ENCODE measurements around the gene SHLD1. TPM values are rescaled to one million over a fixed set of nuclear protein-coding genes. Genes with fewer than 3 reads are reported as not detected.
A peak's percentile ranks its signal among the peaks of the same experiment; 100 is the strongest.
"Not testable (repeated sequence)": the region's sequence is repeated elsewhere in the genome, so short reads cannot be mapped to it uniquely, and the experiment has no call there.

The SHLD1 gene
- total RNA-seq, 1 donor from 2014 or later = 11.8 TPM

DNA sequence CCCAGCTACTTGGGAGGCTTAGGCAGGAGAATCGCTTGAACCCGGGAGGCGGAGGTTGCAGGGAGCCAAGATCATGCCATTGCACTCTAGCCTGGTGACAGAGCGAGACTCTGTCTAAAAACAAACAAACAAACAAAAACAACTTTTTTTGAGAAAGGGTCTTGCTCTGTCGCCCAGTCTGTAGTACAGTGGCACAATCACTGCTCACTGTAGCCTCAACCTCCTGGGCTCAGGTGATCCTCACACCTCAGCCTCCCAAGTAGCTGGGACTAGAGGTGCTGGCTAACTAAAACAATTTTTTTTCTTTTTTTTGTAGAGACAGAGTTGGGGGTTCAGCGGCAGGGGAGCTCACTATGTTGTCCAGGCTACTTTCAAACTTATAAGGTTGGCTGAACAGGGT lies 28.8 kb upstream of the SHLD1 start:
- H3K4me3 Mint-ChIP-seq (ENCODE audit: low read depth); H3K36me3 Mint-ChIP-seq (ENCODE audit: low read depth); intact Hi-C loops (cut with micrococcal nuclease); DNase-seq (ENCODE audit: low spot score); H3K27me3 Mint-ChIP-seq (ENCODE audit: low read depth); H3K4me1 Mint-ChIP-seq (ENCODE audit: low read depth); H3K9me3 Mint-ChIP-seq; H3K27ac Mint-ChIP-seq: not testable (repeated sequence)

DNA sequence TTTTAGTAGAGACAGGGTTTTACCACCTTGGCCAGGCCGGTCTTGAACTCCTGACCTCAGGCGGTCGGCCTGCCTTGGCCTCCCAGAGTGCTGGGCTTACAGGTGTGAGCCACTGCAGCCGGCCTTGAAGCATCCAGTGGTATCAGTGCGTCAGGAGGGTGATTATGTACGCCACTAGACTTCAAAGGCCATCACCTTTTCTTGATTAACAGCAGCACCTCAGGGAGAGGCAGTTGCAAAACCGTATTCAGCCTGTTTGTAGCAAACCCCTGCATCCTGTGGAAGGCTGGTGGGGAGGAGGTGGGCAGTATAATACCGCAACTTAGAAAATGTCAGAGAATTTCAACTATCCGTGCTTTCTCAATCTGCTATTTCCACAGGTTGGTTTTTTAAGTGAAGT lies 27.3 kb upstream of the SHLD1 start:
- Mint-ChIP-seq H3K27me3 (ENCODE audit: low read depth) (peaks cover 3% of the 10 kb centered on the region), H3K9me3 (no peaks in the 10 kb centered on the region), H3K36me3 (ENCODE audit: low read depth) (no peaks in the 10 kb centered on the region), H3K27ac (no peak overlapping the region), H3K4me1 (ENCODE audit: low read depth) (peaks cover 2% of the 10 kb centered on the region), H3K4me3 (ENCODE audit: low read depth) (no peak overlapping the region)
- intact Hi-C loops (cut with micrococcal nuclease) = no loop called here
- no peak for DNase-seq (ENCODE audit: low spot score)

DNA sequence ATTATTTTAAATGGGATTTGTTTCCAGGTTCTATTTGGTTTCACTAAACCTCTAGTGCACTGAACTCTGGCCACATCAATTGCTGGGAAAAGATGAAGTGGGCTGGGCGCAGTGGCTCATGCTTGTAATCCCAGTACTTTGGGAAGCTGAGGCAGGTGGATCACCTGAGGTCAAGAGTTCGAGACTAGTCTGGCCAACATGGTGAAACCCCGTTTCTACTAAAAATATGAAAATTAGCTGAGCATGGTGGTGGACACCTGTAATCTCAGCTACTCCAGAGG lies 25.1 kb upstream of the SHLD1 start:
- DNase-seq (ENCODE audit: low spot score); H3K27me3 Mint-ChIP-seq (ENCODE audit: low read depth); H3K4me1 Mint-ChIP-seq (ENCODE audit: low read depth); H3K9me3 Mint-ChIP-seq; intact Hi-C loops (cut with micrococcal nuclease); H3K36me3 Mint-ChIP-seq (ENCODE audit: low read depth); H3K27ac Mint-ChIP-seq; H3K4me3 Mint-ChIP-seq (ENCODE audit: low read depth): not testable (repeated sequence)

DNA sequence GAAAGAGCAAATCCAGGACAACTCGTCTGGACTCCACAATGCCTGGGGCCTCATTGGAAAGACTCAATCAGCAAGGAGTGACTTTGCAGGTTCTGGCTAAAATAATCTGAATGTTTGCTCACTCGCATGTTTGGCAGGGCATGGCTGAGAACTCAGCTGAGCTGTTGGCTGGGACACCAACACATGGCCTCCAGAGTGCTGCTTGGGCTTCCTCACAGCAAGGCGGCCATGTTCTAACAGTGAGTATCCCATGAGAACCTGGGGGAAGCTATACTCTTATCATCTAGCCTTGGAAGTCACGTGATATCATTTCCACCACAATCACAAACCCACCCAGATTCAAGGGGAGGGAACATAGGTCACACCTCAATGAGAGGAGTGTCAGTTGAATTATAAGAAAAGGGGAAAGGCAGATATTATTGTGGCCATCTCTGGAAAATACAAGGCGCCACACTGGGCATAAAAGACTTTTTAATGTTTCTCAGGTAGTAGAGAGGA lies 23.1 kb upstream of the SHLD1 start:
- Mint-ChIP-seq H3K27ac (no peak overlapping the region), H3K4me1 (ENCODE audit: low read depth) (no peaks in the 10 kb centered on the region), H3K36me3 (ENCODE audit: low read depth) (no peaks in the 10 kb centered on the region), H3K4me3 (ENCODE audit: low read depth) (no peak overlapping the region), H3K27me3 (ENCODE audit: low read depth) (peaks cover 6% of the 10 kb centered on the region), H3K9me3 (no peaks in the 10 kb centered on the region)
- no peak for DNase-seq (ENCODE audit: low spot score)
- intact Hi-C loops (cut with micrococcal nuclease) = no loop called here

DNA sequence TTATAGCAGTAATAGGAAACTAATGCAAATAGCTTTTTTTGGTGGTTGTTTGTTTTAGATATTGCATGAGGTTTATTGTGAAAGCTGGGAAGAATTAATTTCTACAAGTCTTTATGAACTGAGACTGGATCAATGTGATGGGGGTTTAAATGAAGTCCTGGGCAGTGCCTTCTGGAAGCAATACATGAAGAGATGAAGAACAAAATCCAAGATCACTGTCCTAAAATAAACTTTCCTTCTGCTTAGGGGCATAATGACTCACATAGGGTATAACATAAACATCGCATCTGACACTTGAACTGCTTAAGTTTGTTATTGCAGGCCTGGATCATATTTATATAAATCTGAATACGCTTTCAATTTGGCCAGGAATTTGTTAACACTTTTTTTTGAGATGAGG lies 20.9 kb upstream of the SHLD1 start:
- Mint-ChIP-seq H3K9me3 (no peaks in the 10 kb centered on the region), H3K36me3 (ENCODE audit: low read depth) (no peaks in the 10 kb centered on the region), H3K4me3 (ENCODE audit: low read depth) (no peak overlapping the region), H3K27ac (no peak overlapping the region), H3K27me3 (ENCODE audit: low read depth) (peaks cover 6% of the 10 kb centered on the region), H3K4me1 (ENCODE audit: low read depth) (no peaks in the 10 kb centered on the region)
- no peak for DNase-seq (ENCODE audit: low spot score)
- intact Hi-C loops (cut with micrococcal nuclease) = no loop called here

DNA sequence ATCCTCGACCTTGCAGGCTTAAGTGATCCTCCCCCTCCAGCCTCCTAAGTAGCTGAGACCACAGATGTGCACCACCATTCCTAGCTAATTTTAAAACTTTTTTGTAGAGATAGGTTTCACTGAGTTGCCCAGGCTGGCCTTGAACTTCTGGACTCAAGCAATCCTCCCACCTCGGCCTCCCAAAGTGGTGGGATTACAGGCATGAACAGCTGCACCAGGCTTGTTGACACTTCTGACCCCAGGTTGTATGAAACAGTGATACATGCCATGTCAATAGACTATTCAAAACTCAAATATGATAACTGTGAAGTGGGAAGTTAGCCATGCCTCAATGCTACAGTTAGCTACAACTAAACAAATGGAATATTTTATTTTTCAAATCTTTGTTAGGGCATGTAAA lies 20.1 kb upstream of the SHLD1 start:
- no peaks in the 10 kb centered on the region for H3K36me3 Mint-ChIP-seq (ENCODE audit: low read depth)
- peaks cover 6% of the 10 kb centered on the region for H3K27me3 Mint-ChIP-seq (ENCODE audit: low read depth)
- DNase-seq (ENCODE audit: low spot score) = no peak
- H3K9me3 Mint-ChIP-seq = no peaks in the 10 kb centered on the region
- no peaks in the 10 kb centered on the region for H3K4me1 Mint-ChIP-seq (ENCODE audit: low read depth)
- intact Hi-C loops (cut with micrococcal nuclease) = no loop called here
- no peak overlapping the region for H3K27ac Mint-ChIP-seq
- H3K4me3 Mint-ChIP-seq (ENCODE audit: low read depth) = no peak overlapping the region

- no peaks in the 10 kb centered on the region for H3K9me3 Mint-ChIP-seq
- H3K4me1 Mint-ChIP-seq (ENCODE audit: low read depth) = peaks cover 2% of the 10 kb centered on the region
- no peak overlapping the region for H3K27ac Mint-ChIP-seq
- intact Hi-C loops (cut with micrococcal nuclease) = no loop called here
- peaks cover 6% of the 10 kb centered on the region for H3K27me3 Mint-ChIP-seq (ENCODE audit: low read depth)
- no peak for DNase-seq (ENCODE audit: low spot score)
- H3K36me3 Mint-ChIP-seq (ENCODE audit: low read depth) = no peaks in the 10 kb centered on the region
- H3K4me3 Mint-ChIP-seq (ENCODE audit: low read depth) = no peak overlapping the region
Measured at GRCh38 chr20:5731753-5732366, 18.3 kb upstream of the SHLD1 start.

DNA sequence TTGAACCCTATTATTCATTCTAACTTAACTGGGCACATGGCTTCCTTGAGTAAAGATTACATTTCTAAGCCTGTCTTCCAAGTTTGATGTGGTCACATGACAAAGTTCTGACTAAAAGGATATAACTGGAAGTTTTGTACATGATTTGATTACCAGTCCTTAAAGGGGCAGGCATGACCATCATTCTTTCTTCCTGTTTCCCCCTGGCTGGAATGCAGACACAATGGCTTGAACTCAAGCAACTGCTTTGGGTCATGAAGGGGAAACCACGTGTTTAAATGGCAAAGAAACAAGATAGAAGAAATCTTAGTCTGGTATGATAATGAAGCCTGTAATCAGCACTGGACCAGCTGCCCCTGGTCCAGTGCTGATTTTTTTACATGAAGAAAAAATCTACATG lies 15.6 kb upstream of the SHLD1 start:
- DNase-seq (ENCODE audit: low spot score) = no peak
- no peaks in the 10 kb centered on the region for H3K27me3 Mint-ChIP-seq (ENCODE audit: low read depth)
- H3K4me1 Mint-ChIP-seq (ENCODE audit: low read depth) = peaks cover 13% of the 10 kb centered on the region
- no peak overlapping the region for H3K27ac Mint-ChIP-seq
- intact Hi-C loops (cut with micrococcal nuclease) = no loop called here
- H3K9me3 Mint-ChIP-seq = no peaks in the 10 kb centered on the region
- no peaks in the 10 kb centered on the region for H3K36me3 Mint-ChIP-seq (ENCODE audit: low read depth)
- H3K4me3 Mint-ChIP-seq (ENCODE audit: low read depth) = no peak overlapping the region

DNA sequence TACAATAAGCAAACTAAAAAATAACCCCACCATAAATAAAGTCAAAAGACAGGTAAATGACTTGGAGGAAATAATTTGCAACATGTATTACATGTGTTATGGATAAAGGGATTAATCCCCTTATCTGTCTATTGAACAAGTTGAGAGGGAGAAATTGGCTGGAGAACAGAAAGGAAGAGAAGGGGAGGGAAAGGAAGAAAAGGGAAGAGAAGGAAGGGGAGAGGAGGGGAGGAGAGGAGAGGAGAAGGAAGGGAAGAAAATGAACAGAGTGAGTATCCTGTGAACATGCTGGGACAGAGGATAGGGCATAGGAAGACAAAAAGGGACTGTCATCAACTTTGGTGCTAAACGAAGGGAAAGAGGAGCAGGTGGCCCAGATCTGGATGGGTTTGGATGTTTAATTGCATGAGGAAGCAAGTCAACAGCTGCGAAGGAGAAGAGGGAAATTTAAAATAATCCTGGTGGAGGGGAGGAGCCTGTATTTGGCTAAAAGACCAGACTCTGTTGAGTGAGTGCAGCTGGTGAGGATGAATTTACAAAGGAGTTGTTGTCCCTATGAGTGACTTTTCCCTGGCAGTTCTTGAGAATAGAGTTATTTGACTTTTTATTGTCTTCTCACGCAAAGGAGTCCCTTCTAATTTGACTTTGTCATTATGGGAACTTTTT lies 14.2 kb upstream of the SHLD1 start:
- Mint-ChIP-seq H3K36me3 (ENCODE audit: low read depth) (no peaks in the 10 kb centered on the region), H3K4me1 (ENCODE audit: low read depth) (peaks cover 13% of the 10 kb centered on the region), H3K27me3 (ENCODE audit: low read depth) (no peaks in the 10 kb centered on the region), H3K4me3 (ENCODE audit: low read depth) (no peak overlapping the region), H3K9me3 (no peaks in the 10 kb centered on the region), H3K27ac (no peak overlapping the region)
- no peak for DNase-seq (ENCODE audit: low spot score)
- intact Hi-C loops (cut with micrococcal nuclease) = no loop called here

- intact Hi-C loops (cut with micrococcal nuclease) = no loop called here
- no peaks in the 10 kb centered on the region for H3K9me3 Mint-ChIP-seq
- H3K27ac Mint-ChIP-seq = peak overlapping the region; percentile 64
Measured at GRCh38 chr20:5737619-5737953, 12.6 kb upstream of the SHLD1 start.

DNA sequence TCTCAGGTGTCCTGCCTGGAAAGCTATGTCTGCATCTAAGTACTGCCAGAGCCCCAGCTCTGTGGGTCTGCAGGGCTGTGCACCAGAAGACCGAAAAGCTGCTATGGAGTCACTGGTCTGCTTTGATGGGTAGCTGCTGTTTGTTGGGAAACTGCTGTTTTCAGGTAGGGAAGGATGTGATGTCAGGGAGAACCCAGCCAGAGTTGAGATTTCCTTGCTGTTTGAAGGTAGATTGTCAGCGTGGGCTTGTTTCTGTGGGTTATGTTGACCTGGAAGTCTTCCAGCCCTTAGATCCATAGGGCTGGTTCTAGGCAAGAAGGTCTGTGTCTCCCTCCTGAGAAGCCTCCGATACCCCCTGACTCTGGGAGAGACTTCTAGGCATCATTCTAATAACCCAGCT lies 12.2 kb upstream of the SHLD1 start:
- peaks cover 13% of the 10 kb centered on the region for H3K4me1 Mint-ChIP-seq (ENCODE audit: low read depth)
- H3K36me3 Mint-ChIP-seq (ENCODE audit: low read depth) = no peaks in the 10 kb centered on the region
- H3K9me3 Mint-ChIP-seq = no peaks in the 10 kb centered on the region
- H3K27me3 Mint-ChIP-seq (ENCODE audit: low read depth) = no peaks in the 10 kb centered on the region
- intact Hi-C loops (cut with micrococcal nuclease) = no loop called here
- no peak overlapping the region for H3K27ac Mint-ChIP-seq
- H3K4me3 Mint-ChIP-seq (ENCODE audit: low read depth) = no peak overlapping the region
- DNase-seq (ENCODE audit: low spot score) = no peak

More at GRCh38 chr20:5737619-5737953, 12.6 kb upstream of the SHLD1 start:
- Mint-ChIP-seq H3K4me1 (ENCODE audit: low read depth) (peaks cover 13% of the 10 kb centered on the region), H3K36me3 (ENCODE audit: low read depth) (no peaks in the 10 kb centered on the region), H3K27me3 (ENCODE audit: low read depth) (no peaks in the 10 kb centered on the region), H3K4me3 (ENCODE audit: low read depth) (peak overlapping the region; percentile 2)
- no peak for DNase-seq (ENCODE audit: low spot score)

- H3K9me3 Mint-ChIP-seq; H3K36me3 Mint-ChIP-seq (ENCODE audit: low read depth); DNase-seq (ENCODE audit: low spot score); H3K27me3 Mint-ChIP-seq (ENCODE audit: low read depth); intact Hi-C loops (cut with micrococcal nuclease); H3K4me3 Mint-ChIP-seq (ENCODE audit: low read depth); H3K27ac Mint-ChIP-seq: not testable (repeated sequence)
- peaks cover 13% of the 10 kb centered on the region for H3K4me1 Mint-ChIP-seq (ENCODE audit: low read depth)
Measured at GRCh38 chr20:5740643-5741042, 9.6 kb upstream of the SHLD1 start.

DNA sequence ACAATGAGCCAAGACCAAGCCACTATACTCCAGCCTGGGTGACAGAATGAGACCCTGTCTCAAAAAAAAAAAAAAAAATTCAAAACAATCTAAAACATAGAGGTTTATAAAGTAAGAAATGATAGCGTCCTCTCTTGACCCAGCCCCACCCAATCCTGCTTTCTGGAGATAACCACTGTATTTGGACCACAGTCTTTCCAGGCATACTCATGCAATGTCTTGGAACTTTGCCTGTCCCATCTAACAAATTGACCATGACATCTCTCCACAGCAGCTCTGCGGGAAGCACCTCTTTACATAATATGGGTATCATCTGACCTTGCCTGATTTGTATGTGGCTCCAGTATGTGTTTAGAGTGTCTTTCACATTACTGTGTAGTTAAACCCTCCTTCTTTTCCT lies 9.1 kb upstream of the SHLD1 start:
- intact Hi-C loops (cut with micrococcal nuclease) = no loop called here
- H3K9me3 Mint-ChIP-seq = no peaks in the 10 kb centered on the region
- no peak overlapping the region for H3K4me3 Mint-ChIP-seq (ENCODE audit: low read depth)
- H3K4me1 Mint-ChIP-seq (ENCODE audit: low read depth) = peaks cover 13% of the 10 kb centered on the region
- no peak overlapping the region for H3K27ac Mint-ChIP-seq
- no peaks in the 10 kb centered on the region for H3K36me3 Mint-ChIP-seq (ENCODE audit: low read depth)
- no peak for DNase-seq (ENCODE audit: low spot score)
- no peaks in the 10 kb centered on the region for H3K27me3 Mint-ChIP-seq (ENCODE audit: low read depth)

DNA sequence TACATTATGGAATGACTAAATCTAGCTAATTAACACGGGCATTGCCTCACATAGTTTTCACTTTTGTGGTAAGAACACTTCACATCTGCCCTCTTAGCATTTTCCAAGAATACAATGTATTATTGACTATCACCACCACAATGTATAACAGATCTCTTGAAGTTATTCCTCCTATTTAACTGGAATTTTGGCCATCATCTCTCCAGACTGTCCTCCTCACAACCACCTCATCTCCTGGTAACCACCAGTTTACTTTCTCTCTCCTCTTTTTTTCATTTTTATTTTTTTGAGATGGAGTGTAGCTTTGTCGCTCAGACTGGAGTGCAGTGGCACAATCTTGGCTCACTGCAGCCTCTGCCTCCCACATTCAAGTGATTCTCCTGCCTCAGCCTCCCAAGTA lies 8.2 kb upstream of the SHLD1 start:
- no peak for DNase-seq (ENCODE audit: low spot score)
- no peak overlapping the region for H3K4me3 Mint-ChIP-seq (ENCODE audit: low read depth)
- no peaks in the 10 kb centered on the region for H3K36me3 Mint-ChIP-seq (ENCODE audit: low read depth)
- no peak overlapping the region for H3K27ac Mint-ChIP-seq
- no peaks in the 10 kb centered on the region for H3K9me3 Mint-ChIP-seq
- intact Hi-C loops (cut with micrococcal nuclease) = no loop called here
- H3K4me1 Mint-ChIP-seq (ENCODE audit: low read depth) = peaks cover 10% of the 10 kb centered on the region
- H3K27me3 Mint-ChIP-seq (ENCODE audit: low read depth) = no peaks in the 10 kb centered on the region
